HCT116 (cell line): ENCODE measurements around the gene DRD2.

ENCODE experiments used
- CBX3 ChIP-seq: IDR thresholded peaks from 2 replicates; pipeline ENCODE4 v1.6.1; 2012; ENCODE audit warnings: low read depth
- CEBPB ChIP-seq: IDR thresholded peaks from 2 replicates; pipeline ENCODE4 v1.6.1; 2012; ENCODE audit warnings: low read depth
- CTCF ChIP-seq, 3 experiments: fragments of 200-600 bp in 1 of 3; sonication (generic) in 1 of 3; IDR thresholded peaks in 2 of 3; conservative IDR thresholded peaks in 1 of 3; 2 replicates each; pipeline ENCODE4 v1.5.1; 2012 to 2017; ENCODE audit warnings: low read depth in 2 of 3, low read length in 2 of 3, antibody characterized with exemption in 1 of 3, borderline replicate concordance in 1 of 3, control low read depth in 1 of 3, mild to moderate bottlenecking in 1 of 3, mixed read lengths in 1 of 3, mixed run types in 1 of 3, moderate library complexity in 1 of 3; ENCODE audit not compliant: insufficient read depth in 1 of 3
- EZH2 ChIP-seq: fragments of 200-600 bp; sonication (generic); IDR thresholded peaks from 2 replicates; pipeline ENCODE4 v1.6.1; 2017; ENCODE audit warnings: antibody characterized with exemption, mixed run types
- EZH2phosphoT487 ChIP-seq: fragments of 200-600 bp; IDR thresholded peaks from 2 replicates; pipeline ENCODE4 v1.6.1; 2018; ENCODE audit warnings: antibody characterized with exemption, borderline replicate concordance
- FOSL1 ChIP-seq: IDR thresholded peaks from 2 replicates; pipeline ENCODE4 v1.6.1; 2012; ENCODE audit warnings: low read depth
- MAX ChIP-seq: IDR thresholded peaks from 2 replicates; pipeline ENCODE4 v1.6.1; 2012
- POLR2A ChIP-seq: IDR thresholded peaks from 2 replicates; pipeline ENCODE4 v1.7.0; 2011; ENCODE audit warnings: borderline replicate concordance; ENCODE audit not compliant: insufficient read depth, insufficient read length; ENCODE audit errors: extremely low read depth
- POLR2AphosphoS5 ChIP-seq: IDR thresholded peaks from 2 replicates; pipeline ENCODE4 v1.6.1; 2011; ENCODE audit warnings: mild to moderate bottlenecking, low read depth, low read length, moderate library complexity
- RAD21 ChIP-seq: IDR thresholded peaks from 2 replicates; pipeline ENCODE4 v1.6.1; 2012; ENCODE audit warnings: low read depth, mild to moderate bottlenecking
- YY1 ChIP-seq: IDR thresholded peaks from 2 replicates; pipeline ENCODE4 v1.6.1; 2011; ENCODE audit warnings: low read length, low read depth, moderate library complexity, mild to moderate bottlenecking; ENCODE audit not compliant: insufficient replicate concordance; ENCODE audit errors: extremely low read depth
- ZBTB33 ChIP-seq: IDR thresholded peaks from 2 replicates; pipeline ENCODE4 v1.6.1; 2011; ENCODE audit warnings: mild to moderate bottlenecking, low read length, moderate library complexity; ENCODE audit not compliant: insufficient replicate concordance; ENCODE audit errors: extremely low read depth

- no peak for TF ChIP-seq ZBTB33
- TF ChIP-seq EZH2, result no peak
- no peak for TF ChIP-seq YY1
- no peak for TF ChIP-seq MAX
- no peak for TF ChIP-seq CEBPB
- no peak for TF ChIP-seq POLR2A
- no peak for TF ChIP-seq CBX3
- TF ChIP-seq CTCF (IDR thresholded peaks at IDR 0.05 in 2 of 3, conservative IDR thresholded peaks at IDR 0.05 in 1 of 3; ENCODE audit: borderline replicate concordance in 1 of 3, insufficient read depth in 1 of 3, low read depth in 2 of 3, low read length in 2 of 3), result no peak
- no peak for TF ChIP-seq FOSL1
- TF ChIP-seq POLR2AphosphoS5, result no peak
- no peak for TF ChIP-seq EZH2phosphoT487
- TF ChIP-seq RAD21, result no peak
Observed at GRCh38 chr11:113468726-113469345, 6.4 kb downstream of the DRD2 start.
